GM12865 (cell line): Measurements from ENCODE around the gene FCF1.

Experiments
- DNase-seq: peaks from one replicate; pipeline ENCODE4 v3.0.0; 2010; ENCODE audit warnings: low read depth
- H3K4me3 ChIP-seq: 2 replicates; pipeline ENCODE4 v1.5.1; 2011; ENCODE audit warnings: mild to moderate bottlenecking, low read depth, low read length, control low read depth
- CTCF ChIP-seq: IDR thresholded peaks from 2 replicates; pipeline ENCODE4 v1.5.1; 2011; ENCODE audit warnings: low read length, control low read depth, low read depth, inconsistent platforms; ENCODE audit not compliant: insufficient read depth; ENCODE audit errors: missing control alignments

Gene FCF1

GRCh38 chr14:74670726-74671411, 42.1 kb upstream of the FCF1 start:
- TF ChIP-seq CTCF, result no peak
- no peak overlapping the region for H3K4me3 ChIP-seq
- no peak for DNase-seq

DNA sequence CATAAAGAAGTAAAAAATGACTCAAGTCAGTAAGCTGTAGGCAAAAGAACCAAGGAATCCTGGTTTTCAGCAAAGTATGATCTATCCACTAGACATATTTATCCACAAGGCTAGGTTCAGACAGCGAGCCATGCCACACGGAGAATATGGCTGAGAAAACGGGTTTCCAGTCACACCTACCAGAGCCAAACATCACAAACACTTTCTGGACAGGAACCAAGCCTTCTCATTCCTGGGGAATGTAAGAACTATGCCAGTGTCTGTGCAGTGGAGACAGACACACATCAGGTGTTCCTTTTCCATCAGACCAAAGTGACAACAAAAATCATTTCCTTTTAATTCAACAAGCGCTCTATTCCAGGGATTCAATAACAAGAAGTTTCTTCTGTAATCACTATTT, 41.2 kb upstream of the FCF1 start:
- DNase-seq, result no peak
- H3K4me3 ChIP-seq, result no peak overlapping the region
- TF ChIP-seq CTCF, result no peak

- H3K4me3 ChIP-seq, result no peak overlapping the region
- no peak for DNase-seq
- TF ChIP-seq CTCF, result no peak
Measured at GRCh38 chr14:74673768-74674167, 39.2 kb upstream of the FCF1 start.

DNA sequence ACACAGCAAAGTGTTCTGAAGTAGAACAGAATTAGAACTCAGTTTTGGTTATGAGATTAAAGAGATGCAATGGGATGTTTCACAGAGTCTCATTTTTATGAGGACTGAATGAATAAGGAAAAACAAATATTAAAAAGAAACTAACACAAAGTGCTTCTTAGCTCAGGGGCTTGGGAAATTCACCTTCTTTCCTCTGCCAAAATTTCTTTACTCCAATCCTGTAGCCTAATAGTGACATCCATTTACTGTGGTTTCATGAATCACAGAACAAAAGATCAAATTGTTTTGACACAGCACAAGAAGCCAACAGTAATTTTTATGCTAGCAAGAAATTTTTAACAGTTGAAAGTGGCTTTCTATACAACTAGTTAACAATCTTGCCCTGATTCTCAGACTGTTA, 37.7 kb upstream of the FCF1 start:
- no peak for TF ChIP-seq CTCF
- no peak for DNase-seq
- H3K4me3 ChIP-seq, result no peak overlapping the region

- no peak for TF ChIP-seq CTCF
- no peak overlapping the region for H3K4me3 ChIP-seq
- no peak for DNase-seq
Measured at GRCh38 chr14:74682169-74682952, 30.6 kb upstream of the FCF1 start.

- no peak for TF ChIP-seq CTCF
- no peak overlapping the region for H3K4me3 ChIP-seq
- DNase-seq, result no peak
Measured at GRCh38 chr14:74683406-74683805, 29.5 kb upstream of the FCF1 start.
